HG03439 (cell line): ENCODE results near the gene LINGO1.

ENCODE experiments used
- ATAC-seq: cut with Tn5 transposase; IDR thresholded peaks from one replicate; pipeline ENCODE4 v1.9.1; 2021; ENCODE audit warnings: mild to moderate bottlenecking, moderate library complexity; ENCODE audit not compliant: unreplicated experiment

Gene LINGO1

DNA sequence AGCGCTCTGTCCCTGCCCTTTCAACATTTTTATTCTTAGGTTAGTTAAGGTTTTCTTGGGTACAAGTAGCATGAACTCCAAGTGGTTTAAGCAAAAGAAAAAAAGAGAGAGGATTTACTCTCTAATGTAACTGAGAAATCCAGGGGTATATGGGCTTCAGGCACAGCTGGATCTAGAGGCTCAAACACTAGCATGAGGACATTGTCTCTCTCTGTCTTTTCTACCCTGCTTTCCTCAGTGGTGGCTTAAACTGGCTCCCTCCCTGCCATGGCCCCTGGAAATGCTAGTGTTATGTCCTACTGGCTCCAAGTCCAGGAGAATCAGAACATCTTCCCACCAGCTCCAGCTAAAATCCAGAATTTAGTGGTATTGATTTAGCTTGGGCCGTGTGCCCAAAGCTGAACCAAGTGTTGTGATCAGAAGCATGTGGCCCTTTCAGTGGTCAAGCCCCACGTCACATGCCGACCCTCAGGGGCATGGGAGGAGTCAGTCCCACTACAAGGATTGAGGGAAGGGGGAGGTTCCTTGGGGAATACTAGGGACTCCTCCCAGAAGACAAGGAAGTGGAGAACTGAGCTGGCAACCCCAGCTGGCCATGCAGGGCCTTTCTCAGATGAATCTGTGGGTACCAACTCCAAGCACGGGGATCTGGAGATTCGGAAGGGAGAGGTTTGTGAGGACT lies 58.0 kb downstream of the LINGO1 start:
- no peak for ATAC-seq

GRCh38 chr15:77573802-77574201 lies 58.9 kb downstream of the LINGO1 start:
- no peak for ATAC-seq

DNA sequence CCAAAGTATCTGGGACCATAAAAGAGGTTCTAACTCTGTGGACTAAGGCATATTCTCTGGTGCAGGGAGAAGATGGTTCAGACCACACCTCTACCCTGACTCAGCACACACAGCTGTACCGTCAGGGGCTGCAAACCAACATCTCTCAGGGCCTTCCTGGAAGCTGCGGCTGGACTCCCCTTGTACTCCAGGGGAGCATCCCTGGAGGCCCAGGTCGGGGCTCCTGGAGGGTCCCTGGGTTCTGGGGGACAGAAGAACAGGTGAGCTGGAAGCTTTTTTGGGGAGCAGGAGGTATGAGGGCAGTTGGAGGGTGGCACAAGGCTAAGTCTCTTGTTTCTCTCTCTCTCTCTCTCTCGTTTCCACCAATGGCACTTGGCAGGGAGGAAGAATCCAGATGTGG lies 60.5 kb downstream of the LINGO1 start:
- no peak for ATAC-seq

DNA sequence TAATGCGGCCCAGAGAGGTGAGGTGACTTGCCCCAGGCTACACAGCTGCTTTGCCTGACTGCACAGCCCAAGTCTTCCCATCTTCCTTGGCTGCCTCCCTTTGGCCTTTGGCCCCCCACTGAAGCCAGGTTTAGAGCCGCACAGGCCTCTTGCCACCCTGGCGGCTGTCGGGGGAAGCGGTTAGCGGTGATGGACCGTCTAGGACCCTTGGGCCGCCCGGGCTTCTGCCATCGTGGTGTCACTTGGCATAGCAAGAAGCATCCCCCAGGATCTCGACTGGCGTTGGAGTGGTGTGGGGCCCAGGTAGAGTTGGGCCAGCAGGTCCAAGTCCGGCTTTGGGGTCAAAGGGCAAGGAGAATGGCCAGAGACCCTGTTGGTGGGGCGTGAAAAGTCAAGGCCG lies 61.0 kb downstream of the LINGO1 start:
- no peak for ATAC-seq

- no peak for ATAC-seq
These were observed 61.5 kb downstream of the LINGO1 start for GRCh38 chr15:77571181-77571580.

DNA sequence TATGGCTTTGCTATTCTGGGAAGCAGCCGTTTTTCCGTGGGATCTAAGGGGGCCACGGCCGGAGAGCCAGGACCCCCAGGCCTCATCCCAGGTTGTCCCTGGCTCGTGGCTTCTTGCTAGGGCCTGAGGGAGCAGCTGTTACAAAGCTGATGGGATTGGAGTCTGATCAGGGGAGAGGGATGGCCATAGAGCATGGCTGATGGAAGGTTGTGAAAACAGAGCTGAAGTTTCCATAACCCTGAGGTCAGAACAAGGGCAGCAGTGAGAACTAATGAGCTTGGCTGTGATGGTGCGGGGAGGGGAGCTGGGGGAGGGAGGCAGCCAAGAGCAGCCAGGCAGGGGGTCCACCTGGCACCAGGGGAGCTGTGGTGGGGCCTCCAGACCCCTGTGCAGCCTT lies 63.0 kb downstream of the LINGO1 start:
- ATAC-seq = no peak

DNA sequence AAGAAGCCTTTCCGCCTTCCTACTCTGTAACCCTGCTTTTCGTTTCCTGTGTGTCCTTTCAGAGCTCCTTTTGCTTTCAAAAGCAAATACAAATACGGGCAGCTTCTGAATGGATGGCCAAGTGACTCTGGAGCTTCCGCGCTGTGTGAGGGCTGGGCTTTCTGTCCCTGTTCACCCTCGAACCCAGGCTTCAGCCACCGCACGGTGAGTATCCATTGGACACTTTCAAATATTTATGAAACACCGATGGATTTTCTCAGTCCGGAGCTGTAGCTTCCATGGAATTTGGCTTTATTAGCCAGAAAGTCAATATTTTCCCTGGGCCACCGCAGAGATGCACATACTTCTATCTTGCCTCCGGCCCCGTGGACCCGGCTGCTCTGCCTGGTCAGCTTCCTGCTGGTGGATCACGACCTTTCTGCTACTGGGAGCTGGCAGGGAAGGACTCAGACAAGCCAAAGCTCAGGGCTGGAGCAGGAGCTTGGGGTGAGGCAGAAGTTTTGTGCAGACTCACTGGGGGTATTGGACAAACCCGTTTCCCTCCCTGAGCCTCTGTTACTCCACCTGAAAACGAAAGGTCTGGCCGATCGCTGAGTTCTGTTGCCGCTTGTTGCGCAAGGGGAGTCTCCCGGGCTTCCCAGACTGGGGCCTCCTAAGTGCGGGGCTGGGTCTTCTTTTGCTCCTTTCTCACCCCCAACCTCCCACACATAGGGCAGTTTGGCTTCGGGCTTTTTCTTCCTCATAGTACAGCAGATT lies 63.6 kb downstream of the LINGO1 start:
- no peak for ATAC-seq

GRCh38 chr15:77568014-77568972 lies 64.4 kb downstream of the LINGO1 start:
- ATAC-seq = no peak

- ATAC-seq = no peak
These were observed 65.5 kb downstream of the LINGO1 start for GRCh38 chr15:77567202-77567601.

GRCh38 chr15:77566092-77566491 lies 66.6 kb downstream of the LINGO1 start:
- ATAC-seq = no peak

DNA sequence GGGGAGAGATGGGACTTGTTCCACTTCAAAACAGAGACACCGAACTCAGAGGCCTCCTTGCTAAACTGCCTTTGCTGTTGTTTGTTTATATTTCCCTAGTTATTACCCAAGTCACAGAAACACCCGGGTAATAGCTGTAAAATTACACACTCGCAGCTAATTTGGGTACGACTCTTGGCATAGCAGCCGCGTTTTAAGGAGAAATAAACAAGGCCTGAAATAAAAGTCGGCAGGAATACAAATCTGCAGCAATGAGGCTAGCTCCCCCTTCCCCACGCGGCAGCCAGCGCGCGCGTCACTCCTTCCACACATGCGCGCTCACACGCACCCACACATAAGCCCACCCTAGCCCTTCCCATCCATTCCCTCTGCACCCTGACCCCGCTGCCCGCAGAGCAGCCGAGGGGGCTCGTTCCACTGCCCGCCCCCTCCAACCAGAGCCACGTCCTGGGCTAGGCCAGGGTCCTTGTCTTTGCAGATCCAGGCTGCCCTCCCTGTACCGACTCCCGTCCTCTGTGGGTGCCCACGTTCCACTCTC lies 67.3 kb downstream of the LINGO1 start:
- no peak for ATAC-seq

- no peak for ATAC-seq
These were observed 67.8 kb downstream of the LINGO1 start for GRCh38 chr15:77564938-77565337.

DNA sequence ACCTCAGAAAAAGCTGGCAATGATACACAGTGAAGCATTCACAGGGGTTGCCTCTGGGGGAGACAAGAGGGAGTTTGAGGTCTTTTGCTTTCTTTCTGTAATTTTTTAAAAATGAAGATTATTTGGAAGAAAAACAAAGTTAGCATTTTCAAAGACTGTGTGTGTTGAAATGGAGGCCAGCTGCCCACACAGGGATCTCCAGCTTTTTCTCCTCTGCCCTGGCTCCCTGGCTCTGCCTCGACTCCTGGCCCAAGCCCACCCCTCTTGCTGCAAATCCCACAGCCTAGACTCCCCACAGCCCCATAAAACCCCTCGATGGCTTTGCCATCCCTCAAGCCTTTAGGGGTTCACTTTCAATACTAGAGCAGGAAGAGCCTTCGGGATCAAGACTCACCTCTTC lies 68.4 kb downstream of the LINGO1 start:
- ATAC-seq = no peak

- ATAC-seq = no peak
These were observed 69.0 kb downstream of the LINGO1 start for GRCh38 chr15:77563623-77564156.
